Right atrium auricular region (tissue), 2 donors: ENCODE measurements around the gene SP4. TPM values are rescaled to one million over a fixed set of nuclear protein-coding genes. Genes with fewer than 3 reads are reported as not detected.
A peak's percentile ranks its signal among the peaks of the same experiment; 100 is the strongest.

Experiments
- DNase-seq: peaks from one replicate; pipeline ENCODE4 v3.0.0-alpha.2; 2019; ENCODE audit warnings: low spot score
- H3K27ac ChIP-seq, 2 donors: fragments of 200-600 bp; sonication (generic); 1 replicate in 1 of 2; 2 replicates in 1 of 2; pipeline ENCODE4 v1.5.1; 2016 to 2019
- H3K27me3 ChIP-seq, 2 donors: fragments of 200-600 bp; sonication (generic); one replicate each; pipeline versions ENCODE4 v1.5.1 to v1.6.0; 2017 to 2019
- H3K36me3 ChIP-seq: fragments of 200-600 bp; sonication (generic); one replicate; pipeline ENCODE4 v1.5.1; 2016
- H3K4me1 ChIP-seq, 2 donors: fragments of 200-600 bp; sonication (generic); one replicate each; pipeline versions ENCODE4 v1.5.1 to v1.6.0; 2017 to 2019
- H3K4me3 ChIP-seq, 2 donors: fragments of 200-600 bp; sonication (generic); 1 replicate in 1 of 2; 2 replicates in 1 of 2; pipeline ENCODE4 v1.5.1; 2017 to 2019; ENCODE audit warnings: mild to moderate bottlenecking in 1 of 2, moderate library complexity in 1 of 2
- H3K9me3 ChIP-seq, 2 donors: fragments of 200-600 bp; sonication (generic); one replicate each; pipeline ENCODE4 v1.5.1; 2019
- total RNA-seq, 2 donors: library from RNA; depleted of rRNA; stranded (reverse); fragments of >200 nt; gene quantifications; one replicate each; pipeline ENCODE4 v1.1.0, GENCODE V29; 2016
- TF ChIP-seq, protein P1 (sequence below), 2 donors: fragments of 200-600 bp; sonication (generic); IDR thresholded peaks; one replicate each; pipeline ENCODE4 v1.5.1; 2019; ENCODE audit warnings: antibody characterized with exemption in 2 of 2

SP4 gene
- total RNA-seq, 2 donors from 2014 or later, result 15.2 to 205 TPM

DNA sequence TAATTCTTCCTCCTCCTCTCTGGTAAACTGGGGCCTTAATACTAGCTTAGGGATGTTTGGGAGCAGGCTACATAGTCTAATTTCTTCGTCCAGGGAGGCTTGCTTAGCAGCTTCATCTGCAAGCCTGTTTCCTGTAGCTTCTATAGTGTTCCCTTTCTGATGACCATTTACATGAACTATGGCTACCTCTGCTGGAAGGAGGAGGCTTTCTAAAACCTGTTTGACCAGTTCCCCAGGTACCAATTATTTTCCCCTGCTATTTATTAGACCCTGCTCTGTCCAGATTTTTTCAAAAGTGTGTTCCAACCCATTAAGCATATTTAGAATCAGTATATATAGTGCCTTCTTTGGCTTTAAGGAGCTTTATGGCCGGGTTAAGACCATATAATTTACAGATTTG lies 76.1 kb downstream of the SP4 start:
- no peaks in the 10 kb centered on the region for H3K9me3 ChIP-seq
- H3K36me3 ChIP-seq, result no peaks in the 10 kb centered on the region
- H3K4me1 ChIP-seq, result no peaks in the 10 kb centered on the region
- DNase-seq, result no peak
- TF ChIP-seq, protein P1, sequence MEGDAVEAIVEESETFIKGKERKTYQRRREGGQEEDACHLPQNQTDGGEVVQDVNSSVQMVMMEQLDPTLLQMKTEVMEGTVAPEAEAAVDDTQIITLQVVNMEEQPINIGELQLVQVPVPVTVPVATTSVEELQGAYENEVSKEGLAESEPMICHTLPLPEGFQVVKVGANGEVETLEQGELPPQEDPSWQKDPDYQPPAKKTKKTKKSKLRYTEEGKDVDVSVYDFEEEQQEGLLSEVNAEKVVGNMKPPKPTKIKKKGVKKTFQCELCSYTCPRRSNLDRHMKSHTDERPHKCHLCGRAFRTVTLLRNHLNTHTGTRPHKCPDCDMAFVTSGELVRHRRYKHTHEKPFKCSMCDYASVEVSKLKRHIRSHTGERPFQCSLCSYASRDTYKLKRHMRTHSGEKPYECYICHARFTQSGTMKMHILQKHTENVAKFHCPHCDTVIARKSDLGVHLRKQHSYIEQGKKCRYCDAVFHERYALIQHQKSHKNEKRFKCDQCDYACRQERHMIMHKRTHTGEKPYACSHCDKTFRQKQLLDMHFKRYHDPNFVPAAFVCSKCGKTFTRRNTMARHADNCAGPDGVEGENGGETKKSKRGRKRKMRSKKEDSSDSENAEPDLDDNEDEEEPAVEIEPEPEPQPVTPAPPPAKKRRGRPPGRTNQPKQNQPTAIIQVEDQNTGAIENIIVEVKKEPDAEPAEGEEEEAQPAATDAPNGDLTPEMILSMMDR (IDR thresholded peaks at IDR 0.05), result no peak
- no peaks in the 10 kb centered on the region for H3K27me3 ChIP-seq
- H3K27ac ChIP-seq, result no peak overlapping the region
- H3K4me3 ChIP-seq, result no peak overlapping the region

DNA sequence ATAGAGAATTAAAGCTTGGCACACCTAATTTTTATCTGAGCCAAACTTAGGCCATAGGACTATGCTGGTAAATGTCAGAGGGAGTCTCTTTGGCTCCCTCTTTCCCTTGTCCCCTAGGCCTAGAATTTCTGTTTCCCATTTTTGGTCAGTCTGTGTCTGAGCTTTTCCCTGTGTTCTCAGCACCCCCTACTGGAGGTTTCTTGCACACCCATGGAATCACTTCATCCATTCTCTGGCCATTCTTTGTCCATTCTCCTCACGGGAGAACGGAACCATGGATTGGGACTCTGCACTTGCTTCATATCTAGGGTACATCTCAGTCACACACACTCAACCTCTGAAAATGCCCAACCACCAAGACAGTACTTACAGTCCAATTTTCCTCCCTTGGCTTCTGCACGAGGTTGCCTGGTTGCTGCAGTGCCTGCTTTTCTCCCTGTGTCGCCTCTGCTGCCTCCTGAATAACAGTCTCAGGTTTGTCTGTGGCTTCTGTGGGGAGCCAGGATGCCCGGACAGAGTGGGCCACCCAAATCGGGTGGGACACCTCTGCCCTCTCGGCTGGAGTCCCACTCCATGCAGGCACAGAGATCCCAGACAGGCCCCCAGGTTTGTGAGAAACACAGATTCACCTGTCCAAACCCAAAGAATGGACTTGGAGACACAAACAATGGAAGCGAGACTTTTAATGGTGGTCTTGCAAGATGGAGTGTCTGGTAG lies 79.9 kb downstream of the SP4 start:
- Histone ChIP-seq H3K36me3 (no peaks in the 10 kb centered on the region), H3K4me1 (no peaks in the 10 kb centered on the region), H3K27me3 (no peaks in the 10 kb centered on the region), H3K4me3 (no peak overlapping the region), H3K27ac (no peak overlapping the region), H3K9me3 (no peaks in the 10 kb centered on the region)
- no peak for DNase-seq
- TF ChIP-seq, protein P1 (IDR thresholded peaks at IDR 0.05), result peak; percentile 37 to 74

DNA sequence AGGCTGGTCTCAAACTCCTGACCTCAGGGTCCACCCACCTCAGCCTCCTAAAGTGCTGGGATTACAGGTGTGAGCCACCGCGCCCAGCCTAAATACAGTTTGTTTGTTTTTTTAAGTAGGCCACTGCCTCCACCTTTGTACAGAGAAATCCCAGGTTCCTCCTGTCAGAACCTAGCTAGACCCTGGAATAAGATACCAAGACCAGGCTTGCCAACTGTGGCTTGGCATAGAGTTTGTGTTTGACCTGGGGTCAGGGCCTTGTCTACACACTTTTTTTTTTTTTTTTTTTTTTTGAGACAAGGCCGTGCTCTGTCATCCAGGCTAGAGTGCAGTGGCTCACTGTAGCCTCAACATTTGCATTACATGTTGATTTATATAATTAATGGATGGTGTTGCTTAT lies 80.7 kb downstream of the SP4 start:
- TF ChIP-seq, protein P1 (IDR thresholded peaks at IDR 0.05), result no peak
- Histone ChIP-seq H3K4me1 (no peaks in the 10 kb centered on the region), H3K27ac (no peak overlapping the region), H3K36me3 (no peaks in the 10 kb centered on the region), H3K9me3 (no peaks in the 10 kb centered on the region), H3K4me3 (no peak overlapping the region), H3K27me3 (no peaks in the 10 kb centered on the region)
- no peak for DNase-seq

DNA sequence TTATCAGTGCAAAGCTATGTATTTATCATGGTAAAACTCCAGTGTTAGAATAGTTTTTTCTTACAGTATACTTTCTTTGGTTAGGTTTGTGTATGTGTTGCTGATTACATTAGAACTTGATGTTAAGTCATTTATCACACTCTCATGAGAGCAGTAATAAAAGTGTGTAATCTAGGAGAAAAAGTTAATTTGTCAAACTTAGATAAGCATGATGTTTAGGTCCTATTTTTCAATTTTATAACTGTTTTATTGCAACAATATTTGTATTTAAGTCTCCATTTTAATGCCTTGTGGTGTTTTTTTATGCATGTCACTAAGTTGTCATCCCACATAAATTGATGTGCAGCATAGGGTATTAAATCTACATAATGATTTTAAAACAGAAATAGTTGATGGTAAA lies 86.2 kb downstream of the SP4 start:
- Histone ChIP-seq H3K9me3 (no peaks in the 10 kb centered on the region), H3K27me3 (no peaks in the 10 kb centered on the region), H3K36me3 (no peaks in the 10 kb centered on the region), H3K4me3 (no peak overlapping the region), H3K27ac (no peak overlapping the region), H3K4me1 (no peaks in the 10 kb centered on the region)
- DNase-seq, result no peak
- TF ChIP-seq, protein P1 (IDR thresholded peaks at IDR 0.05), result no peak

DNA sequence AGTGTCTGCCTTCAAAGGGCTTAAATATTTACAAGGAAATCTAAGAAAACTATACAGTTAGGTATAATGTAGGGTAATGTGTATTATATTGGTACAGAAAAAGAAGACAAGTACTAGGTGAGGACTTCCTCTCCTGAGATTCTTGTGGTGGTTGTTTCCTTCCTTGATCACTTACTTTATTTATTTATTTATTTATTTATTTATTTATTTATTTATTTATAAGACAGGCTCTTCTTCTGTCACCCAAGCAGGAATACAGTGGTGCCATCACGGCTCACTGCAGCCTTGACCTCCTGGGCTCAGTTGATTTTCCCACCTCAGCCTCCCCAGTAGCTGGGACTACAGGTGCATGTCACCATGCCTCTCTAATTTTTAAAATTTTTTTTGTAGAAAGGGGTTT lies 96.8 kb downstream of the SP4 start:
- no peaks in the 10 kb centered on the region for H3K4me1 ChIP-seq

More for the DNA sequence above, 96.8 kb downstream of the SP4 start:
- Histone ChIP-seq H3K4me3 (no peak overlapping the region), H3K9me3 (no peaks in the 10 kb centered on the region), H3K27me3 (no peaks in the 10 kb centered on the region), H3K36me3 (no peaks in the 10 kb centered on the region), H3K27ac (no peak overlapping the region)
- TF ChIP-seq, protein P1 (IDR thresholded peaks at IDR 0.05), result no peak
- no peak for DNase-seq
